Measurements from ENCODE around the gene NAA60. TPM values are rescaled to one million over a fixed set of nuclear protein-coding genes. Genes with fewer than 3 reads are reported as not detected.
"Not testable (repeated sequence)": the region's sequence is repeated elsewhere in the genome, so short reads cannot be mapped to it uniquely, and the experiment has no call there.

The NAA60 gene
- total RNA-seq, 1 donor from 2014 or later, result 39.5 TPM

- DNase-seq (ENCODE audit: low spot score) (no peak), ATAC-seq (no peak)
Measured at GRCh38 chr16:3460585-3460984, 17.1 kb downstream of the NAA60 start.

DNA sequence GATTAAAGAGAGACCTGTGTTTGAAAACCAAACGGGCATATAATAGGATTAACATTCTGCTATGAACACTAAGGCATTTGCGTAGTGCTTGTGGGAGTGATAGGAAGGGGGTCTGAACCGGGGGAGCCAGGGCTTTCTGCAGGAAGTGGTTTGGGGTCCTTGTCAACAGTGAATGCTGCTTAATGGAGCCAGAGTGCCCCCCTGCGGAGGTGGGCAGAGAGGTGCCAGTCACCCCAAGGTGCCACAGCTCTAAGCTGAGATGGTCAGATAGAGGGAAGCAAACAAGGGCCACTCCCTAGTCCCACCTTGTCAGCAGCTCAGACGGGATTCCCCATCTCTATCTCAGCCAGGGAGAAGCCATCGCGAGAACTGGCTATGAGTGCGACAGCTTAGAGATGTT, 17.7 kb downstream of the NAA60 start:
- ATAC-seq, result no peak
- no peak for DNase-seq (ENCODE audit: low spot score)

GRCh38 chr16:3465301-3465700, 21.8 kb downstream of the NAA60 start:
- DNase-seq (ENCODE audit: low spot score) (no peak), ATAC-seq (no peak)

DNA sequence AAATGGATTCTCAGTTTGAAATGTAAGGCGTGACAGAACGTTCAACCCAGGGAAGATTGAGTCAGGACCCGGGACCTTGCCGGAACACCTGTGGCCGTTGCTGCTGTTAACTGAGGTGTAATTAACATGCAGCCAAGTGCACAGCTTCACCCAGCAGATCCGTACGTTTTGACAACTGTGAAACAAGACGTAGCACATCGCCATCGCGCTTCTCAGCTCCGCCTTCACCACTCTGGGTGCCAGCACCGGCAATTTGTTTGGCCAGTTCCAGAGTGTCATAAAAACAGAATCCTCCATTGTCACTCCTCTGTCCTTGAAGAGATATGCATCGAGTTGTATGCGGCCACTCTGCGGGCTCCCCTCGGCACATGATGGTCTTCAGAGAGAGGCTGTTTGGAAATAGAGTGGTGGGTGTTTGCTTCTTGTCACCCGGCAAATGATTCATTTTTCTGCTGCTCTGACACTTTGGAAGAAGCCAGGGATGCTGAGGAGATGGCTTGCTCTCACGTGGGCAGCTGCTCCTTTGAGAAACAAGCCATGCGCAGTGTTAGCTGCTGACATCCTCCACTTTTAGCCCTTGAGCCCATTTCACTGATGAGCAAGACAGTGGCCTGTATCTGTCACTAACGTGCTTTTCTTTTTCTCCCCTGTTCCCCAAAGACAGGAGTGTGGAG, 22.6 kb downstream of the NAA60 start:
- ATAC-seq, result no peak
- DNase-seq (ENCODE audit: low spot score), result no peak

DNA sequence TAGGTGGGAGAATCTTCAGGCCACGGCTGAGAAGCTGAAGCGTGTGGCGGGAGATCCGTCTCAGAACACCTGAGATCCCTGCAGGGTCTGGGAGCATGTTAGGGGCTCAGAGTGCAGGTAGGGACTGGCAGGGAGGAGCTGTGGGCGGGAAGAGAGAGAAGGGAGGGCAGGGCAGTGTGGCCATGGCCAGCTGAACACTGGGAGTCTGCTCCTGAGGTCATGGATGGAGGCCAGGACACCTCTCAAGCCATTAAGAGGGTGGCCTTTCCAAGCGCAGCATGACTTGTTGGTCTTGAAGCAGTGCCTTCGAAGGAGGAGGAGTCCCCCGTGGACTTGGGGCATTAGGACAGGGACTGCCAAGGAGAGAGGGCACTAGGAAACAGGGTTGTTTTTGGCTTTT, 23.7 kb downstream of the NAA60 start:
- no peak for DNase-seq (ENCODE audit: low spot score)
- ATAC-seq, result peak; percentile 54

GRCh38 chr16:3467921-3468320, 24.4 kb downstream of the NAA60 start:
- no peak for DNase-seq (ENCODE audit: low spot score)
- no peak for ATAC-seq

DNA sequence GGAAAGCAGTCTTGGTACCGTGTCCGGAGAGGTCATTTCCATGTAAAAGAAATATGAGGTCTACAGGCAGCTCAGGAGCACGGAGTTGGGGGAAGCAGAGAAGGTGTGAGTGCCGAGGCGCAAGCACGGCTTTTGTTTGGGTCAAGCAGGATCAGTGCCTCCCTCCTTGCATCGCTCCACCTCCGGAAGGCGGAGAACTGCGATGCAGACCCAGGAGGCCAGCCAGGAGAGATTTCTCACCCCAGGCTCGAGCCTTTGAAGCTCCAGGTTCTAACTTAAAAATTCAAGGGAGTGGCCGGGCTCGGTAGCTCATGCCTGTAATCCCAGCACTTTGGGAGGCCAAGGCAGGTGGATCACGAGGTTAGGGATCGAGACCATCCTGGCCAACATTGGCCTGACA, 25.0 kb downstream of the NAA60 start:
- no peak for ATAC-seq
- DNase-seq (ENCODE audit: low spot score), result no peak

DNA sequence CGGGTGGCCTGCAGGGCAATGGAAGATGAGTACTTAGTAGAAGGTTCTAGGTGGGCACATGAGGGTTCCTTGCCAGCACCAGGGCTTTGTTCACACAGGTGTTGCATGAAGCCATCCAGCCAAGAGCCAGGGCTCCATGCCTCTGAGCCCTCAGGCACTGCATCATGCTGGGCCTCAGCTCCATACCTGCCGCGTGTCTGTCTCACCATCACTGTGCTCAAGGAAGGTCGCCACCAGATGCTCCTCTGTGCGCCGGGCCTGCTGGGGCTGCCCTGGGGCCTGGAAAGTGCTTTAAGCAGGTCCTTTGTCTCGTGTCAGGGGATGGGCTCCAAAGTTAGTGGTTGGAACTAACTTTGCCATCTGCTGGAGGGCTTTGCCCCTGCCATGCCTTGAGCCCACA, 26.3 kb downstream of the NAA60 start:
- ATAC-seq (no peak), DNase-seq (ENCODE audit: low spot score) (no peak)

- no peak for ATAC-seq
- no peak for DNase-seq (ENCODE audit: low spot score)
Measured at GRCh38 chr16:3470723-3471122, 27.2 kb downstream of the NAA60 start.

DNA sequence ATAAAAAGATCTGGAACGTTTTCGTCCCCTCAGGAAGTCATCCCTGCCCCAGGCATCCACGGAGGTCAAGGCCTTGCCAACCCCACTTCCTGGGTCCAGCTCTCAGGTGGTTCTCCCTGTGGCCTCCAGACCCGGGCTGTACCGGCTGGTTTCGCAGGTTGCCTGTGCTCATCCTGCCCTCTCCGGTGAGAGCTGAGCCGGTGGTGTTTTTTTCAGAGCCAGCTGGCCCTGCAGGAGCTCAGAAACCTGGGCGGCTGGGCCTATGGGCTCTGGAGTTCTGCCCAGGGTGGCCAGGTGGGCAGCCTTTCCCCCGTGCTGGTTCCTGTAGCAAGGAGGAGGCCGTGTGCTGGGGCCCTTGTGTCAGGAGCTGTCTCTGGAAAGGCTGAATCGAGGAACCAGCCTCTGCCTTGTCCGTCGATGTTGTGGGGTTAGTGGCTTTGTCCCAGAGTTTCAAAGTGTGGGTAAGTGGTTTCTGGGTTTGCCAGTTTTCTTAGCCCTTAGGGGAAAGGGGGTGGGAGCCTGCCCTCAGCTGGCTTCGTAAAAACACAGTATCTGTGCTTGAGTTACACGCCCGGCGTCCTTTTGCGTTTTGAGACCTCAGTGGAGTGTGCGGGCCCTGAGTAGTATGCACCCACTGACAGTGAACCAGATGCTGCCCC, 28.2 kb downstream of the NAA60 start:
- ATAC-seq (peak; percentile 8), DNase-seq (ENCODE audit: low spot score) (no peak)

DNA sequence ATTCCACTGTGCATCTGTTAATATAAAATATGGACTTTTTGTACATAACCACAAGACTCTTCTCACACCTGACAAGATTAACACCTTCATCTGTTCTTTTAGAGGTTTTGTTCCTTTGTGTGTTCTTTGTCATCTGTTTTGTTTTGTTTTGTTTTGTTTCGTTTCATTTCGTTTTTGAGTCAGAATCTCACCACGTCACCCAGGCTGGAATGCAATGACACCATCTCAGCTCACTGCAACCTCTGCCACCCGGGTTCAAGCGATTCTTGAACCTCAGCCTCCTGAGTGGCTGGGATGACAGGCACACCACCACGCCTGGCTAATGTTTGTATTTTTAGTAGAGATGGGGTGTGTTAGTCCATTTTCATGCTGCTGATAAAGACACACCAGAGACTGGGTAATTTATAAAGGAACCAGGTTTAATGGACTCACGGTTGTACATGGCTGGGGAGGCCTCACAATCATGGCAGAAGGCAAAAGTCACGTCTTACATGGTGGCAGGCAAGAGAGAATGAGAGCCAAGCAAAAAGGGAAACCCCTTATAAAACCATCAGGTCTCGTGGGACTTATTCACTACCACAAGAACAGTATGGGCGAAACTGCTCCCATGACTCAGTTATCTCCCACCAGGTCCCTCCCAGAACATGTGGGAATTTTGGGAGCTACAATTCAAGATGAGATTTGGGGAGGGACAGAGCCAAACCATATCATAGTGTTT, 29.6 kb downstream of the NAA60 start:
- no peak for ATAC-seq

DNA sequence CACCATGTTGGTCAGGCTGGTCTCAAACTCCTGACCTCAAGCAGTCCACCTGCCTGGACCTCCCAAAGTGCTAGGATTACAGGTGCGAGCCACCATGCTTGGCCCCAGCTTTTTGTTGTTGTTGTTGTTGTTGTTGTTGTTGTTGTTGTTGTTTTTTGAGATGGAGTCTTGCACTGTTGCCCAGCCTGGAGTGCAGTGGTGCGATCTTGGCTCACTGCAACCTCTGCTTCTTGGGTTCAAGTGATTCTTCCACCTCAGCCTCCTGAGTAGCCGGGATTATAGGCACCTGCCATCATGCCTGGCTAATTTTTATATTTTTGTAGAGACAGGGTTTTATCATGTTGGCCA, 30.1 kb downstream of the NAA60 start:
- ATAC-seq; DNase-seq (ENCODE audit: low spot score): not testable (repeated sequence)

More for the DNA sequence above, 29.6 kb downstream of the NAA60 start:
- no peak for DNase-seq (ENCODE audit: low spot score)

DNA sequence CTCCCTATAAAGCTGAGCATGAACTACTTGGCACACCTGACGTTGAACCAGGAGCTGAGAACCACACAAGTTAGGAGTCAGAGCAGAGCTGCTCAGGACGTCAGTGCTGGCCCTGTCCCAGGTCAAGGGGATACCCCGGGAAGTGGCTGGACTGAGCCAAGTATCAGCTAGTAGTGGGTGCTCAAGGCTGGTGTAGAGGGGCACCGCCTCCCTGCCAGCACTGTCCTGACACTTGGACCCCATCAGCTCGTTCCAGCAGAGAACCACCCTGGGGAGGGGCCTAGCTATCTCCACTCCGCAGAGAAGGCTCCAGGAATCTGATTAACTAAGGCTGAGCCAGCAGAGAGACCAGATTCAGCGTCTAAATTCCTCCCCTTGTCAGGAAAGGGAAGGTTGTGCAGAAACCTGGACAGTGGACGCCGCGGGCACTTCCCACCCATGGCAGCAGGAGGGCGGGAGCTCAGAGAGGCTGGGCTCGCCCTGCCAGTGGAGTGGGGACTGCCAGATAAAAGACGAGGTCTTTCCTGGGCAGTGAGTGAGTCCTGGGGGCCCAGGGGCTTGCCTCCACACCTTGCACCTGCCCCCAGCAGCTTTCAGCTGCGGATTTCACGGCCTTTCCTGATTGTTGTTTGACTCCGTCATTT, 30.8 kb downstream of the NAA60 start:
- ATAC-seq (peak; percentile 26), DNase-seq (ENCODE audit: low spot score) (no peak)

DNA sequence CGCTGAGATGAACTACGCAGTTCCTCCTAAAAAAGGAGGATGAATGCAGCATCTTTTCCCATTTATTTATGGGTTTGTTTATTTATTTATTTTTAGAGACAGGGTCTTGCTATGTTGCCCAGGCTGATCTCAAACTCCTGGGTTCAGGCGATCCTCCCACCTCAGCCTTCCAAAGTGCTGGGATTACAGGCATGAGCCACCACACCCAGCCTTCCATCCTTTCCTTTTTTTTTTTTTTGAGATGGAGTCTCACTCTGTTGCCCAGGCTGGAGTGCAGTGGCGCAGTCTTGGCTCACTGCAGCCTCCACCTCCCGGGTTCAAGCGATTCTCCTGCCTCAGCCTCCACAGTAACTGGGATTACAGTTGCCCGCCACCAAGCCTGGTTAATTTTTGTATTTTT, 31.4 kb downstream of the NAA60 start:
- ATAC-seq; DNase-seq (ENCODE audit: low spot score): not testable (repeated sequence)

- DNase-seq (ENCODE audit: low spot score), result no peak
- ATAC-seq, result no peak
Measured at GRCh38 chr16:3475604-3476375, 32.3 kb downstream of the NAA60 start.

DNA sequence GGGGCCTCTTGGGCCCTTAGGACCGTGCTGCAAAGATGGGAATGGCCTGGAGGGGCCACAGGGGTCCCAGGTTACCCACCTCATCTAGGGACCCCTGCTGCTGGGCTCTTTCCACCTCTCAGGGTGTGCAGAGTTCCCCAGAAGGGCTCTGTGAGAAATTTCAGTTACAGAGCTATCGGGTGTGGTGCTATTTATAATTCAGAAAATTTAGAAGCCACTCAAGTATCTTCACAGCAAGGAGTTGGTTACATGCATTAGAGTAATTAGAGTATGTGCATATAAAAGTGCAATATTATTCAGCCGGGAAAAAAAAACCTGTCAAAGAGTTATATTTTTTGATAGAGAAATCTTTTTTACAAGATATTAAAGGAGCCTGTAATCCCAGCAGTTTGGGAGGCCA, 32.9 kb downstream of the NAA60 start:
- DNase-seq (ENCODE audit: low spot score) (no peak), ATAC-seq (no peak)

DNA sequence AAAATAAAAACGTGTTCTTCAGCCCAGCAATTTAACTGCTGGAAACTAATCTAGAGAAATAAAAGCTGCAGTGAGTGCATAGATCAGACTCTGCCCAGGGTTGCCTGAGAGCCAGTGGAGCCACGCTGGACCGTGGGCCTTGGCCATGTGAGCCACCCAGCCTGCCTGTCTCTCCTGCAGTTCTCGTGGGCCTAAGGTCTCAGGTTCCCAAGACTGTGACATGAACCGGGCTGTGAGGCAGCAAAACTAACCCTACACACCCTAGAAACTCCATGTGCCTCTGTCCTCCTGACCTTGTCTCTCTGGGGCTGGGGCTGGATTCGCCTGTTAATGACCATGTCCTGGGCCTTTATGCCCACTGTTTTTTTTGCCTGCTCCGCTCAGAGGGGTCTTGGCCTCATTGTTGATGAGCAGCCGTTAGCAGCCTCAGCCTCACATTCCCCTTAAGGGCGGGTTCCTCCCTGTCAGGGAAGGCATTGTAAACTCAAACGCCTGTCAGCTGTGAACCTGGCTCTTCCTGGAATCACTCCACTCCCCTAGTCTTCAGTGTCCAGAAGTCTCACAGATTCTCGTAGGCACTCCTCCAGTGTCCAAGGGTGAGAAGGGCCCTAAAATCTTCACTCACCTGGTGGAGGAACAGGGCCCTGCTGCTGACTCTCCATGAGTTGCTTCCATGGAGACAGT, 34.9 kb downstream of the NAA60 start:
- ATAC-seq, result no peak
- DNase-seq (ENCODE audit: low spot score), result no peak

DNA sequence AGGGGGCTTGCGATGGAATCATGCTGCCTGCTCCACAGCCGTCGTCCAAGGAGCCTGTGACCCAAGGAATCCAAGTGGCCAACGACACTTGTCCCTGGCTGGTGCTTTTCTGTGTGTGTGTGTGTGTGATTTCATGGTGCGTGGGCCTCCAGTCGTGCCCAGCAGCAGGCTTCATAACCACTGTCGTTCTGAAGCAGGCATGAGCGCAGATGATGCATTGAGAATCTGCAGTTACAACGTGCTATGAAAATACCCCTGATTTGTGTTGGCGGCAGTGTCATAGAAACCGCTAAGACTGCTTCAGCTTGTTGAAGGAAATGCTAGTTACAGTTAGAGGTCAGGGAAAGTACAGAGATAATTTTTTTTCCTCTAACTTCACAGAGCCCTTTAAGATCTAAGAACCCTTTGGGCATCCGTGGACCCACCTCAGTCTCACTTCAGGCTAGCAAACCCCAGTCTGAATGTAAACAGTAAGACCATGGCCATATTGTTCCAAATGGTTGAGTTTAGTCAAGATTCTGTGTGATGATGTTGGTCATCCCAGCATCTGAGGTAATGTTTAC, 36.3 kb downstream of the NAA60 start:
- ATAC-seq (no peak), DNase-seq (ENCODE audit: low spot score) (no peak)

- ATAC-seq, result no peak
Measured at GRCh38 chr16:3480901-3481695, 37.6 kb downstream of the NAA60 start.

More at GRCh38 chr16:3480901-3481695, 37.6 kb downstream of the NAA60 start:
- no peak for DNase-seq (ENCODE audit: low spot score)

Data from left lobe of liver (tissue), 2 donors.